Fibroblast of skin of right quadriceps (primary cell): ENCODE measurements around the gene COPS9.

ENCODE experiments used
- DNase-seq: peaks from one replicate; pipeline ENCODE4 v3.0.0-alpha.2; 2013

COPS9 gene

GRCh38 chr2:240136013-240136670 is at the start of gene COPS9:
Gene COPS9, minus strand, starts transcription at chr2:240136305. Its CDS starts 21 bp downstream, at chr2:240136284.
- peak; percentile 87 for DNase-seq

GRCh38 chr2:240184656-240185055 is 48.6 kb upstream of the COPS9 start:
- no peak for DNase-seq

DNA sequence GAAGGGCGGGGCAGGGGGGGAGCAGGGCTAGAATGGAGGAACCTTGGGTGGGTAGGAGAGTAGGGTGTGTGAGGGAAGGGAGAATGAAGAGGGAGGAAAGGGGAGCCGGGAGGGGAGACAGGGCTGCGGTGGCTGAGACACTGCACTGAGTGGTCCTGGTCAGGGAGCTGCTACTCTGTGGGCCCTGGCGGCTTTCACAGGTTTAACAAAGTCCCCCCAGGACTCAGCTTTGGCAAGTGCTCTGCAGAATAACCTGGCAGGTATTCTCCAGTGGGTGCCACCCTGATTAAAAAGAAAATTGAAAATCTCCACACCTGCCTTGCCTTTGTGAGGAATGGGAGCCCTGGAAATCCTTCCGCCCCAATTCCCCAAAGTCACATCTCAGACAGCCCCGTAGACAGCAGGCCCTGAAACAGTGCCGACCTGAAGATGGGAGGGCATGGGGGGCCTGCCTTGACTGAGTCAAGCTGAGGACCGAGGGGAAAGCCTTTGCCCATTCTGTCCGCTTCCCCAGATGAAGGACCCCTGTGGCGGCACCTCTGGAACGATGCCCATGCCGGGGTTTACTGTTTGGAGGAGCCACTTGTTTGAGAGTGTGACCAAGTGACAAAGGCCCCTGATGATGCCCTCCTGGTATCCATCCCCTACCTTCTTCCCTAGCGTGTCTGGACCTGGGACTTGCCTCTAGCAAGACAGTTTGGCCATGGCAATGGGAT is 47.9 kb upstream of the COPS9 start:
- DNase-seq: no peak

- DNase-seq: no peak
Observed at GRCh38 chr2:240183006-240183874, 47.1 kb upstream of the COPS9 start.

DNA sequence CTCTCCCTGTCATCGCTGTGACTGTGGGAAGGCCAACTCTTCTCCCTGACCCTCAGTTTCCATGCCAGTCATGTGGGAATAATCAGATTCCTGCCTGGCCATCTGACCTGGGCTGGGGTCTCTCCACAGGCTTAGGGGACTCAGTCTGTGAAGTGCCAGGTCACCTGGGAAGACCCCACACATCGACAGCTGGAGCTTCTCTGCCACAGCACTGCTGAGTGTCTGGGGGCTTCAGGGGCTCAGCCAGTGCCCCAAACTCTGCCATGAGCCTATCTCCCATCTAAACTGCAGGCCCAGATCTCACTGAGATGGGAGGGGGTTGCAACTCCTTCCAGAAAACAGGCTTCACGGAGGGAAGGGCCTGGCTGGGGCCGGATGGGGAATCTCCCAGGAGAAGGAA is 46.4 kb upstream of the COPS9 start:
- no peak for DNase-seq

- DNase-seq: no peak
Observed at GRCh38 chr2:240182001-240182400, 45.9 kb upstream of the COPS9 start.

DNA sequence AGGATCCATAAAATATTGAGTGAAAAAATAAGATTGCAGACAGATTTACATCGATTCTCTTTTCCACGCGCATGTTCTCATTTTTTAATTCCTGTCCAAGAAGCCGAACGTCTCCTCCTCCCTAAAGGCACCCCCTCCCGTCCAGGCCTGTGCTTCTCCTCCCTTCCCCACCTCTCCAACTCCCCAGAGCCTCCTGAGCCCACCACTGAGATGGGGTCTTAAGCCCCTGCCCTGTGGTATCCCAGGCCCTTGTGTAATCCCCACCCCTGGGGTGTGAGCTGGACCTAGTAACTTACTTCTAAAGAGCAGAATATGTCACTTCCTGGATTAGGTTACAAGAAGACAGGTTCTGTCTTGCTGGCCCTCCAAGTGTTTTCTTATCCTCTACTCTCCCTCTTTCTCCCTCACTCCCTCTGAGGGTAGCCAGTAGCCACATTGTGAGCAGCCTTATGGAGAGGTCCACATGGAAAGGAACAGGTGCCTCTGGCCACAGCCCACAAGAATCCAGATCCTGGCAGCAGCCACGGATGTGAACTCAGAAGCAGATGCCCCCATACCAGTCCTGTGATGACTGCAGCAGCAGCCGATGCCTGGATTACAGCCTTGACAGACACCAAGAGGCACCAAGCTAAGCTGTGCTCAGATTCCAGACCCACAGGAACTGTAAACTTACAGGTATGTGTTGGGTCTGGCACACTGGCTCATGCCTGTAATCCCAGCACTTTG is 44.0 kb upstream of the COPS9 start:
- no peak for DNase-seq

- DNase-seq: no peak
Observed at GRCh38 chr2:240179186-240179815, 43.2 kb upstream of the COPS9 start.

GRCh38 chr2:240178564-240178963 is 42.5 kb upstream of the COPS9 start:
- DNase-seq: no peak

GRCh38 chr2:240174496-240174895 is 38.4 kb upstream of the COPS9 start:
- no peak for DNase-seq

- no peak for DNase-seq
Observed at GRCh38 chr2:240172071-240172895, 36.2 kb upstream of the COPS9 start.

- DNase-seq: no peak
Observed at GRCh38 chr2:240170883-240171282, 34.8 kb upstream of the COPS9 start.

DNA sequence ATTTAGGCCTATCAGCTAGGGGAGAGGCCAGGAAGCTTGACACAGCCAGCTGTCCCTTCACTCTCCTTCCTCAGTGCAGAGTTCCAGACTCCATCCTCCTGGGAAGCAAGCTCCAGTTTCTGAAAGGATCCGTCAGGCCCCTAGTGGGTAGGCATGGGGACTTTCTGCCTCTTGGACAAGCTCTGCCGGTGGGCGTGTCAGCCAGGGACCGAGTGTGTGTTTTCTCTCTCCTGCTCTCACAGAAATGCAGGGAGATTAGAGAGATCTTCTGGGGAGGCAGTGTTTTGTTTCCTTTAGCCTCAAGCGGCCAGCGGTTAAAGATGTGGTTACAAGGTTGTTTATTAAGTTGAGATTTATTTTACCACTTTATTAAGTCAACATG is 34.2 kb upstream of the COPS9 start:
- DNase-seq: no peak

GRCh38 chr2:240169486-240170353 is 33.6 kb upstream of the COPS9 start:
- DNase-seq: no peak

GRCh38 chr2:240168546-240169361 is 32.6 kb upstream of the COPS9 start:
- no peak for DNase-seq

DNA sequence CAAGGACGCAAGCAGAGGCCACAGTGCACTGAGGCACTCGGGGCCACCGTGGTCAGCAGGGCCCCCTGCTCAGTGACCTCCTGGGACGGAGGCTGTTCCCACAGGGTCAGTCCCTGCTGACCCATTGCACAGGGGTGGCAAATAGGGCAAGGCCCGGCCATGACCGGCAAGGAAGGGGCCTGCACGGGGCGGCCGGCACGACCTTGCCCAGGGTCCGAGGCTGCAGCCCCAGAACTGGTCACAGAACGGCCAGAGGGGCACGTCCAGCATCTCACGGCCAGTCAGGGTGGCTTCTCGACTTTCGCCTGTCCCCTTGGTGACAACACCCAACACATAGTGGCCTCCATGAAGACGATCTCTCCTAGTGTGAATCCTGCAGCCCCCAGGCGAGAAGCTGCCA is 31.9 kb upstream of the COPS9 start:
- no peak for DNase-seq

- no peak for DNase-seq
Observed at GRCh38 chr2:240167588-240167880, 31.4 kb upstream of the COPS9 start.

- DNase-seq: no peak
Observed at GRCh38 chr2:240166761-240167587, 30.9 kb upstream of the COPS9 start.

DNA sequence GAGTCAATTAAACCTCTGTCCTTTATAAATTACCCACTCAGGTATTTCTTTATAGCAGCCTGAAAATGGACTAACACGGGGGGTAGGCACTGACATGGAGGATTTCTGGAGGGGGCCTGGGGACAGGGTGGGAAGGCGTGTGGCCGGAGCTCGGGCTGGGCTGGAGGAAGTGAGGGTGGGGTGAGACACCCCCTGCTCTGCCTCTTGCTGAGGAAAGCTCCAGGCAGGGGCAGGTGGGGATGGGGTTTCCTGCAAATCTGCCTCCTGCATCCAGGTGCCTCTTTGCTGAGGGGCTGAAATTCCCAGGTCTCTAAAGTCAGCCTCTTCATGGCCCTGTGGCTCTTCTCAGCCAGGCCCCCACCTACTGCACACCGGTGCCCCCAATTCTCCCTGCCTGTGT is 30.1 kb upstream of the COPS9 start:
- DNase-seq: no peak
